Right lobe of liver (tissue), 6 donors: Measurements from ENCODE around the gene KLHL11. TPM values are rescaled to one million over a fixed set of nuclear protein-coding genes. Genes with fewer than 3 reads are reported as not detected.

Source experiments
- ATAC-seq, 4 donors: fragments of 200-7000 bp; cut with Tn5 transposase; one replicate each; pipeline ENCODE4 v1.9.1; 2020; ENCODE audit warnings: mild to moderate bottlenecking in 4 of 4, moderate library complexity in 4 of 4
- DNase-seq, 3 donors: peaks; one replicate each; pipeline ENCODE4 v3.0.0-alpha.2; 2020
- H3K27ac ChIP-seq, 3 donors: fragments of 200-600 bp; one replicate each; pipeline ENCODE4 v1.8.0; 2022
- H3K27me3 ChIP-seq, 2 donors: fragments of 200-600 bp; one replicate each; pipeline ENCODE4 v1.8.0; 2022
- H3K36me3 ChIP-seq, 4 donors: fragments of 200-600 bp; sonication (generic) in 1 of 4; one replicate each; pipeline versions ENCODE4 v1.5.1 to v1.8.0; 2017 to 2022; ENCODE audit warnings: control low read depth in 1 of 4
- H3K4me1 ChIP-seq, 4 donors: fragments of 200-600 bp; sonication (generic) in 1 of 4; one replicate each; pipeline versions ENCODE4 v1.5.1 to v1.8.0; 2017 to 2022; ENCODE audit warnings: control low read depth in 1 of 4
- H3K4me3 ChIP-seq, 3 donors: fragments of 200-600 bp; one replicate each; pipeline ENCODE4 v1.8.0; 2022
- H3K9me3 ChIP-seq, 4 donors: fragments of 200-600 bp; sonication (generic) in 1 of 4; one replicate each; pipeline versions ENCODE4 v1.5.1 to v1.8.0; 2017 to 2022; ENCODE audit warnings: control low read depth in 1 of 4
- CTCF ChIP-seq, 4 donors: fragments of 200-600 bp in 3 of 4; fragments of 450-650 bp in 1 of 4; IDR thresholded peaks; one replicate each; pipeline versions ENCODE4 v1.5.1 to v1.8.0; 2016 to 2022; ENCODE audit warnings: antibody characterized with exemption in 4 of 4, mild to moderate bottlenecking in 2 of 4
- POLR2A ChIP-seq: fragments of 450-650 bp; IDR thresholded peaks from one replicate; pipeline ENCODE4 v1.6.1; 2017; ENCODE audit warnings: antibody characterized with exemption, mild to moderate bottlenecking
- WGBS: methylation state at CpG from one replicate; pipeline ENCODE4 v1.1.6; 2018; ENCODE audit warnings: low coverage, low lambda C conversion rate; ENCODE audit not compliant: insufficient coverage; ENCODE audit errors: missing lambda C conversion rate; 5-methylcytosine and 5-hydroxymethylcytosine counted together
- intact Hi-C, 2 donors: fragments of 100-400 bp; cut with DNase I; formaldehyde crosslinking; loops; one replicate each; pipeline versions ENCODE4 v1.11.2 to v1.14.1; 2022
- total RNA-seq, 6 experiments: library from RNA; depleted of rRNA in 2 of 6; stranded (reverse); fragments of >200 nt in 2 of 6; fragmentation: NEBNext Ultra II Directional in 3 of 6; extraction: Animal tissue kit (Norgen Biotek cat#: 25700) in 3 of 6; gene quantifications; one replicate each; pipeline versions ENCODE4 v1.1.0 to v1.2.4, GENCODE V29; 2016 to 2023
- donor health status: DM: no; HTN: yes; CAD: no.
- donor health status: DM: no; HTN: no; CAD: no.
- donor health status: DM: no; HTN: no; CAD: no.
- donor health status: DM: no; HTN: yes; CAD: no.
- donor health status: DM: no; HTN: yes; CAD: no.

Gene KLHL11
- total RNA-seq, 6 experiments from 2014 or later: 2.9 to 7.0 (median 5.7) TPM

- DNase-seq: no peak
- H3K9me3 ChIP-seq: no peaks in the 10 kb centered on the region
- intact Hi-C loops: no loop called here
- no peaks in the 10 kb centered on the region for H3K4me1 ChIP-seq
- no peak overlapping the region for H3K27ac ChIP-seq
- no peaks in the 10 kb centered on the region for H3K27me3 ChIP-seq
- TF ChIP-seq CTCF (IDR thresholded peaks at IDR 0.05) (no peak), POLR2A (no peak)
- H3K36me3 ChIP-seq: peaks cover 10 to 78% (median 18%) of the 10 kb centered on the region in 4 donors
- H3K4me3 ChIP-seq: no peak overlapping the region
- ATAC-seq: no peak
- 60% methylated on average over 8 of the region's 11 CpGs for WGBS
These were observed 36.4 kb upstream of the KLHL11 start for GRCh38 chr17:41901646-41902045.

- Histone ChIP-seq H3K9me3 (no peaks in the 10 kb centered on the region), H3K36me3 (peaks cover 5 to 58% (median 12%) of the 10 kb centered on the region in 4 donors), H3K27me3 (no peaks in the 10 kb centered on the region), H3K27ac (no peak overlapping the region), H3K4me3 (no peak overlapping the region), H3K4me1 (peaks cover 0 to 17% (median 10%) of the 10 kb centered on the region in 4 donors)
- intact Hi-C loops: no loop called here
- TF ChIP-seq CTCF (IDR thresholded peaks at IDR 0.05): no peak
- no peak for TF ChIP-seq POLR2A
- no peak for DNase-seq
- ATAC-seq: no peak
- 67% methylated on average over 3 of the region's 6 CpGs for WGBS
These were observed 31.5 kb upstream of the KLHL11 start for GRCh38 chr17:41896726-41897125.

GRCh38 chr17:41895617-41896016 is 30.4 kb upstream of the KLHL11 start:
- Histone ChIP-seq H3K9me3 (no peaks in the 10 kb centered on the region), H3K36me3 (peaks cover 5 to 57% (median 12%) of the 10 kb centered on the region in 4 donors), H3K27me3 (no peaks in the 10 kb centered on the region), H3K4me1 (peaks cover 0 to 17% (median 10%) of the 10 kb centered on the region in 4 donors), H3K27ac (peak overlapping the region; percentile 10 to 87 (median 24)), H3K4me3 (no peak overlapping the region)
- DNase-seq: peak in 1 of 3 donors; percentile 59
- 34% methylated on average over 5 of the region's 5 CpGs for WGBS
- no peak for TF ChIP-seq POLR2A
- TF ChIP-seq CTCF (IDR thresholded peaks at IDR 0.05): no peak
- intact Hi-C loops: no loop called here
- peak; percentile 36 to 77 (median 53) for ATAC-seq

- WGBS: 54% methylated on average over 6 of the region's 7 CpGs
- Histone ChIP-seq H3K27ac (peak overlapping the region in 2 of 3 donors; percentile 24 to 87), H3K4me3 (no peak overlapping the region), H3K27me3 (no peaks in the 10 kb centered on the region), H3K36me3 (peaks cover 5 to 55% (median 14%) of the 10 kb centered on the region in 4 donors), H3K4me1 (peaks cover 0 to 17% (median 10%) of the 10 kb centered on the region in 4 donors), H3K9me3 (no peaks in the 10 kb centered on the region)
- intact Hi-C loops: no loop called here
- TF ChIP-seq POLR2A (no peak), CTCF (IDR thresholded peaks at IDR 0.05) (peak in 2 of 4 donors; percentile 24 to 36)
- DNase-seq (peak; percentile 60 to 76 (median 64)), ATAC-seq (peak; percentile 72 to 85 (median 78))
These were observed 29.6 kb upstream of the KLHL11 start for GRCh38 chr17:41894791-41895331.
